GM19324 (cell line): ENCODE results near the gene ASS1.

Experiments used
- ATAC-seq: cut with Tn5 transposase; IDR thresholded peaks from one replicate; pipeline ENCODE4 v1.9.1; 2021; ENCODE audit warnings: mild to moderate bottlenecking, moderate library complexity; ENCODE audit not compliant: unreplicated experiment, low FRiP score

Gene ASS1

GRCh38 chr9:130491830-130492482 lies 47.2 kb downstream of the ASS1 start:
- no peak for ATAC-seq

- ATAC-seq: no peak
Observed at GRCh38 chr9:130493021-130493420, 48.3 kb downstream of the ASS1 start.

- ATAC-seq: no peak
Observed at GRCh38 chr9:130493476-130493875, 48.7 kb downstream of the ASS1 start.

GRCh38 chr9:130495067-130495466 lies 50.3 kb downstream of the ASS1 start:
- no peak for ATAC-seq

GRCh38 chr9:130497139-130497538 lies 52.4 kb downstream of the ASS1 start:
- ATAC-seq: no peak

- no peak for ATAC-seq
Observed at GRCh38 chr9:130498298-130498917, 53.6 kb downstream of the ASS1 start.

- ATAC-seq: no peak
Observed at GRCh38 chr9:130498918-130499698, 54.3 kb downstream of the ASS1 start.

GRCh38 chr9:130499804-130500263 lies 55.1 kb downstream of the ASS1 start:
- ATAC-seq: no peak

- no peak for ATAC-seq
Observed at GRCh38 chr9:130500340-130501180, 55.8 kb downstream of the ASS1 start.

GRCh38 chr9:130501639-130502038 lies 56.9 kb downstream of the ASS1 start:
- ATAC-seq: no peak

GRCh38 chr9:130508218-130508617 lies 63.5 kb downstream of the ASS1 start:
- ATAC-seq: no peak

- no peak for ATAC-seq
Observed at GRCh38 chr9:130512199-130512598, 67.4 kb downstream of the ASS1 start.

GRCh38 chr9:130513078-130513477 lies 68.3 kb downstream of the ASS1 start:
- no peak for ATAC-seq

- no peak for ATAC-seq
Observed at GRCh38 chr9:130518233-130518632, 73.5 kb downstream of the ASS1 start.

- no peak for ATAC-seq
Observed at GRCh38 chr9:130518943-130519799, 74.4 kb downstream of the ASS1 start.

GRCh38 chr9:130519927-130520326 lies 75.2 kb downstream of the ASS1 start:
- no peak for ATAC-seq

GRCh38 chr9:130521715-130522114 lies 77.0 kb downstream of the ASS1 start:
- no peak for ATAC-seq

GRCh38 chr9:130522233-130522808 lies 77.6 kb downstream of the ASS1 start:
- ATAC-seq: no peak

- no peak for ATAC-seq
Observed at GRCh38 chr9:130523921-130524320, 79.2 kb downstream of the ASS1 start.
